ENCODE measurements around the gene DCANP1. TPM values are rescaled to one million over a fixed set of nuclear protein-coding genes. Genes with fewer than 3 reads are reported as not detected.

The DCANP1 gene
- total RNA-seq, 1 experiment from 2014 or later, result not detected

GRCh38 chr5:135489466-135490244 is 42.5 kb upstream of the DCANP1 start:
- peaks cover 13 to 33% of the 10 kb centered on the region in 2 experiments for H3K4me1 ChIP-seq (ENCODE audit: control insufficient read depth in 1 of 2, insufficient read depth in 2 of 2, low read length in 2 of 2)
- ChIA-PET RAD21 (ENCODE audit: low non-redundant PET in 1 of 2, low total read pairs in 2 of 2, uncharacterized antibody in 2 of 2, unreplicated experiment in 2 of 2) (no interaction called here), CTCF (no interaction called here), POLR2A (no interaction called here)
- H3K36me3 ChIP-seq (ENCODE audit: control insufficient read depth in 1 of 2, insufficient read depth in 2 of 2, low read length in 2 of 2), result no peaks in the 10 kb centered on the region
- H3K4me2 ChIP-seq (ENCODE audit: low read length), result peak overlapping the region; percentile 90
- H3K79me2 ChIP-seq (ENCODE audit: insufficient read depth, low read length), result no peaks in the 10 kb centered on the region
- no peak overlapping the region for H3K9ac ChIP-seq (ENCODE audit: low read length)
- H2AFZ ChIP-seq (ENCODE audit: low read depth, low read length, poor library complexity, severe bottlenecking), result no peak overlapping the region
- intact Hi-C loops (cut with micrococcal nuclease), result no loop called here
- ATAC-seq (no peak), DNase-seq (ENCODE audit: low read depth, low spot score) (no peak)
- H4K20me1 ChIP-seq (ENCODE audit: insufficient read depth), result no peaks in the 10 kb centered on the region
- no peak overlapping the region for H3K27ac ChIP-seq (ENCODE audit: low read depth, low read length)
- no peak for TF ChIP-seq POLR2A (IDR thresholded peaks at IDR 0.05; ENCODE audit: borderline replicate concordance, extremely low read depth, insufficient read depth, insufficient read length)
- TF ChIP-seq CBX3 (IDR thresholded peaks at IDR 0.05; ENCODE audit: low read depth), result no peak
- TF ChIP-seq ZBTB33 (IDR thresholded peaks at IDR 0.05; ENCODE audit: extremely low read depth, insufficient replicate concordance, low read length), result no peak
- no peak for TF ChIP-seq RAD21 (IDR thresholded peaks at IDR 0.05; ENCODE audit: low read depth)
- no TSS peak for BruUV-seq (replicated peaks)
- no peaks in the 10 kb centered on the region for H3K9me3 ChIP-seq (ENCODE audit: control insufficient read depth in 1 of 2, insufficient read depth in 1 of 2, low read depth in 1 of 2, low read length in 2 of 2)
- H3K27me3 ChIP-seq (ENCODE audit: insufficient read depth, low read length), result no peaks in the 10 kb centered on the region
- no peaks in the 10 kb centered on the region for H3K9me2 ChIP-seq (ENCODE audit: insufficient read depth)
- no peak overlapping the region for H3K4me3 ChIP-seq (replicated peaks in 1 of 2; ENCODE audit: low read depth in 1 of 2, low read length in 2 of 2)

- ChIA-PET POLR2A (interaction anchor here (0.9 kb wide), 1 partner anchor 10 kb away, joined by 3 read pairs; no protein-coding TSS in a partner anchor), CTCF (interaction anchor here (1.5 to 2.4 kb wide), 2 partner anchors 27 to 77 kb away, joined by 3 to 7 read pairs; no protein-coding TSS in a partner anchor), RAD21 (ENCODE audit: low non-redundant PET in 1 of 2, low total read pairs in 2 of 2, uncharacterized antibody in 2 of 2, unreplicated experiment in 2 of 2) (no interaction called here)
- no peaks in the 10 kb centered on the region for H3K36me3 ChIP-seq (ENCODE audit: control insufficient read depth in 1 of 2, insufficient read depth in 2 of 2, low read length in 2 of 2)
- H3K27me3 ChIP-seq (ENCODE audit: insufficient read depth, low read length), result no peaks in the 10 kb centered on the region
- no peaks in the 10 kb centered on the region for H3K79me2 ChIP-seq (ENCODE audit: insufficient read depth, low read length)
- intact Hi-C loops (cut with micrococcal nuclease), result no loop called here
- ATAC-seq (peak; percentile 91), DNase-seq (ENCODE audit: low read depth, low spot score) (peak; percentile 37)
- H4K20me1 ChIP-seq (ENCODE audit: insufficient read depth), result no peaks in the 10 kb centered on the region
- H3K4me2 ChIP-seq (ENCODE audit: low read length), result peak overlapping the region; percentile 90
- BruUV-seq (replicated peaks), result no TSS peak
- no peaks in the 10 kb centered on the region for H3K9me2 ChIP-seq (ENCODE audit: insufficient read depth)
- peak overlapping the region; percentile 32 to 55 for H3K4me3 ChIP-seq (replicated peaks in 1 of 2; ENCODE audit: low read depth in 1 of 2, low read length in 2 of 2)
- H3K9ac ChIP-seq (ENCODE audit: low read length), result peak overlapping the region; percentile 40
- peak overlapping the region; percentile 85 for H2AFZ ChIP-seq (ENCODE audit: low read depth, low read length, poor library complexity, severe bottlenecking)
- H3K27ac ChIP-seq (ENCODE audit: low read depth, low read length), result no peak overlapping the region
- no peaks in the 10 kb centered on the region for H3K9me3 ChIP-seq (ENCODE audit: control insufficient read depth in 1 of 2, insufficient read depth in 1 of 2, low read depth in 1 of 2, low read length in 2 of 2)
- H3K4me1 ChIP-seq (ENCODE audit: control insufficient read depth in 1 of 2, insufficient read depth in 2 of 2, low read length in 2 of 2), result peaks cover 13 to 33% of the 10 kb centered on the region in 2 experiments
- TF ChIP-seq ELF1 (IDR thresholded peaks at IDR 0.05; ENCODE audit: borderline replicate concordance, low read depth), result no peak
- TF ChIP-seq CTCF (IDR thresholded peaks at IDR 0.05 in 2 of 3, conservative IDR thresholded peaks at IDR 0.05 in 1 of 3; ENCODE audit: borderline replicate concordance in 1 of 3, insufficient read depth in 1 of 3, low read depth in 2 of 3, low read length in 2 of 3), result no peak
- no peak for TF ChIP-seq CBX3 (IDR thresholded peaks at IDR 0.05; ENCODE audit: low read depth)
- no peak for TF ChIP-seq MAX (IDR thresholded peaks at IDR 0.05)
- peak; percentile 24; the same call in 1 of the 2 replicates for TF ChIP-seq POLR2AphosphoS5 (IDR thresholded peaks at IDR 0.05; ENCODE audit: low read depth, low read length)
- TF ChIP-seq ZFX (IDR thresholded peaks at IDR 0.05), result no peak
- TF ChIP-seq CEBPB (IDR thresholded peaks at IDR 0.05; ENCODE audit: low read depth), result no peak
- no peak for TF ChIP-seq JUND (IDR thresholded peaks at IDR 0.05)
- TF ChIP-seq SRF (IDR thresholded peaks at IDR 0.05; ENCODE audit: low read depth), result no peak
- no peak for TF ChIP-seq POLR2A (IDR thresholded peaks at IDR 0.05; ENCODE audit: borderline replicate concordance, extremely low read depth, insufficient read depth, insufficient read length)
- peak; percentile 21 for TF ChIP-seq YY1 (IDR thresholded peaks at IDR 0.05; ENCODE audit: extremely low read depth, insufficient replicate concordance, low read depth, low read length)
- no peak for TF ChIP-seq RAD21 (IDR thresholded peaks at IDR 0.05; ENCODE audit: low read depth)
- TF ChIP-seq EZH2phosphoT487 (IDR thresholded peaks at IDR 0.05; ENCODE audit: borderline replicate concordance), result no peak
Measured at GRCh38 chr5:135488727-135489465, 41.7 kb upstream of the DCANP1 start.
